Karpas-422 (cell line): ENCODE measurements around the gene CIB2. TPM values are rescaled to one million over a fixed set of nuclear protein-coding genes. Genes with fewer than 3 reads are reported as not detected.
A peak's percentile ranks its signal among the peaks of the same experiment; 100 is the strongest.

Experiments used
- DNase-seq: peaks from one replicate; pipeline ENCODE4 v3.0.0-alpha.2; 2015
- H2AFZ ChIP-seq: fragments of 200-600 bp; sonication (generic); 2 replicates; pipeline ENCODE4 v1.6.1; 2014; ENCODE audit warnings: antibody characterized with exemption, low read length, mixed read lengths
- H3K27ac ChIP-seq: fragments of 200-600 bp; sonication (generic); 2 replicates; pipeline ENCODE4 v1.5.1; 2014; ENCODE audit warnings: mild to moderate bottlenecking, low read length, moderate library complexity
- H3K27me3 ChIP-seq: fragments of 200-600 bp; sonication (generic); 2 replicates; pipeline ENCODE4 v1.6.1; 2014; ENCODE audit warnings: low read length, mixed read lengths
- H3K36me3 ChIP-seq: fragments of 200-600 bp; sonication (generic); 2 replicates; pipeline ENCODE4 v1.6.1; 2014; ENCODE audit warnings: low read length, mixed read lengths; ENCODE audit not compliant: insufficient read depth
- H3K4me1 ChIP-seq: fragments of 200-600 bp; sonication (generic); 2 replicates; pipeline ENCODE4 v1.6.1; 2014; ENCODE audit warnings: mild to moderate bottlenecking, low read length, mixed read lengths
- H3K4me2 ChIP-seq: fragments of 200-600 bp; sonication (generic); 2 replicates; pipeline ENCODE4 v1.6.1; 2014; ENCODE audit warnings: low read length, low read depth, mild to moderate bottlenecking; ENCODE audit not compliant: poor library complexity, severe bottlenecking
- H3K4me3 ChIP-seq: fragments of 200-600 bp; sonication (generic); 2 replicates; pipeline ENCODE4 v1.5.1; 2014; ENCODE audit warnings: mild to moderate bottlenecking, antibody characterized with exemption, low read length, mixed read lengths
- H3K79me2 ChIP-seq: fragments of 200-600 bp; sonication (generic); 2 replicates; pipeline ENCODE4 v1.6.1; 2014; ENCODE audit warnings: mild to moderate bottlenecking, low read length, mixed read lengths
- H3K9ac ChIP-seq: fragments of 200-600 bp; sonication (generic); 2 replicates; pipeline ENCODE4 v1.6.0; 2014; ENCODE audit warnings: low read length
- H3K9me2 ChIP-seq: fragments of 200-600 bp; sonication (generic), shearing (Covaris generic); replicated peaks from 2 replicates; pipeline ENCODE4 v1.6.0; 2014; ENCODE audit warnings: mild to moderate bottlenecking, low read length, moderate library complexity; ENCODE audit not compliant: insufficient read depth
- H3K9me3 ChIP-seq: fragments of 300-700, 200-600 bp; sonication (generic); 2 replicates; pipeline ENCODE4 v1.6.1; 2014; ENCODE audit warnings: low read length, mixed read lengths
- H4K20me1 ChIP-seq: fragments of 200-600 bp; sonication (generic); 2 replicates; pipeline ENCODE4 v1.6.1; 2014; ENCODE audit warnings: mild to moderate bottlenecking, antibody characterized with exemption, low read length, low read depth; ENCODE audit not compliant: insufficient read depth
- total RNA-seq: library from RNA; depleted of rRNA; stranded (reverse); fragments of >200 nt; shearing (Covaris generic); gene quantifications from 2 replicates; pipeline ENCODE4 v1.2.3, GENCODE V29; 2014; ENCODE audit warnings: low replicate concordance

CIB2 gene
- total RNA-seq, 1 experiment from 2014 or later, result 1.1 TPM

GRCh38 chr15:78073046-78073787, 58.0 kb downstream of the CIB2 start:
- Histone ChIP-seq H3K9me2 (no peaks in the 10 kb centered on the region), H3K4me3 (no peak overlapping the region), H3K27me3 (no peaks in the 10 kb centered on the region), H2AFZ (no peak overlapping the region), H4K20me1 (peaks cover 3% of the 10 kb centered on the region; the same call in 1 of the 2 replicates), H3K9me3 (no peaks in the 10 kb centered on the region), H3K4me2 (no peak overlapping the region), H3K27ac (0 out of 2 replicates have a peak overlapping the region, but pooled peaks have one; percentile 22), H3K36me3 (no peaks in the 10 kb centered on the region), H3K9ac (no peak overlapping the region), H3K4me1 (peaks cover 65% of the 10 kb centered on the region), H3K79me2 (peaks cover 77% of the 10 kb centered on the region)
- no peak for DNase-seq

- H3K4me2 ChIP-seq, result peak overlapping the region; percentile 24
- H3K79me2 ChIP-seq, result peaks cover 87% of the 10 kb centered on the region
- H3K4me1 ChIP-seq, result peaks cover 68% of the 10 kb centered on the region
- peaks cover 3% of the 10 kb centered on the region; the same call in 1 of the 2 replicates for H4K20me1 ChIP-seq
- no peak overlapping the region for H3K4me3 ChIP-seq
- peak overlapping the region; percentile 57; the same call in 1 of the 2 replicates for H3K27ac ChIP-seq
- no peaks in the 10 kb centered on the region for H3K9me3 ChIP-seq
- no peak for DNase-seq
- no peaks in the 10 kb centered on the region for H3K9me2 ChIP-seq
- H3K36me3 ChIP-seq, result no peaks in the 10 kb centered on the region
- H2AFZ ChIP-seq, result no peak overlapping the region
- no peak overlapping the region for H3K9ac ChIP-seq
- H3K27me3 ChIP-seq, result no peaks in the 10 kb centered on the region
Measured at GRCh38 chr15:78072080-78072892, 59.0 kb downstream of the CIB2 start.

- H3K27me3 ChIP-seq, result no peaks in the 10 kb centered on the region
- peak overlapping the region; percentile 57; the same call in 1 of the 2 replicates for H3K27ac ChIP-seq
- H3K79me2 ChIP-seq, result peaks cover 87% of the 10 kb centered on the region
- H3K9me2 ChIP-seq, result no peaks in the 10 kb centered on the region
- H3K4me1 ChIP-seq, result peaks cover 71% of the 10 kb centered on the region
- H3K4me2 ChIP-seq, result no peak overlapping the region
- no peaks in the 10 kb centered on the region for H3K9me3 ChIP-seq
- H2AFZ ChIP-seq, result no peak overlapping the region
- no peaks in the 10 kb centered on the region for H3K36me3 ChIP-seq
- no peak overlapping the region for H3K9ac ChIP-seq
- no peak for DNase-seq
- H3K4me3 ChIP-seq, result no peak overlapping the region
- H4K20me1 ChIP-seq, result peaks cover 3% of the 10 kb centered on the region; the same call in 1 of the 2 replicates
Measured at GRCh38 chr15:78071383-78071782, 59.9 kb downstream of the CIB2 start.

GRCh38 chr15:78070049-78070700, 61.1 kb downstream of the CIB2 start:
- H3K9me2 ChIP-seq, result no peaks in the 10 kb centered on the region
- peak overlapping the region; percentile 94 for H3K27ac ChIP-seq
- H3K4me2 ChIP-seq, result peak overlapping the region; percentile 77
- peaks cover 76% of the 10 kb centered on the region for H3K4me1 ChIP-seq
- H3K9me3 ChIP-seq, result no peaks in the 10 kb centered on the region
- H3K27me3 ChIP-seq, result no peaks in the 10 kb centered on the region
- H3K36me3 ChIP-seq, result no peaks in the 10 kb centered on the region
- peak overlapping the region; percentile 66 for H3K9ac ChIP-seq
- peak overlapping the region; percentile 49; the same call in 1 of the 2 replicates for H3K4me3 ChIP-seq
- H4K20me1 ChIP-seq, result peaks cover 3% of the 10 kb centered on the region; the same call in 1 of the 2 replicates
- H2AFZ ChIP-seq, result no peak overlapping the region
- peak; percentile 60 for DNase-seq
- peaks cover 85% of the 10 kb centered on the region for H3K79me2 ChIP-seq

DNA sequence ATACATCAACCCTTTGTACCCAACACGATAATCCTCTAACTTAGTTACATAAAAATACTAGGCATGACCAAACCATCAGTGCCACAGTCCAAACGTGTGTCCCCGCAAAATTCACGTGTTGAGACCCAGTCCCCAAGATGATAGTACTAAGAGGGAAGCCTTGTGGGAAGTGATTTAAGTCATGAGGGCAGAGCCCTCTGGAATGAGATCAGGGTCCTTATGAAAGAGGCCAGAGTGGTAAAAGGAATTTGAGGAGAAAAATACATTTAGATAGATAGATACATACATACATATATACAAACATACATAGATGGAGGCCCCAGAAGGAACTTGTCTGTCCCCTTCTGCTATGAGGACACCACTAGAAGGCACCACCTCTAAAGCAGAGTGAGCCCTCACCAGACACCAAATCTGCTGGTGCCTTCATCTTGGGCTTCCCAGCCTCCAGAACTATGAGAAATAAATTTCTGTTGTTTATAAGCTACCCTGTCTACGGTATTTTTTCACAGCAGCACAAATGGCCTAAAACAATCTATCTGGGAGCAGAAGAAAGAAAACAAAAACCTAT, 61.7 kb downstream of the CIB2 start:
- Histone ChIP-seq H2AFZ (no peak overlapping the region), H3K4me1 (peaks cover 82% of the 10 kb centered on the region), H3K36me3 (no peaks in the 10 kb centered on the region), H3K27me3 (no peaks in the 10 kb centered on the region), H4K20me1 (peaks cover 3% of the 10 kb centered on the region; the same call in 1 of the 2 replicates), H3K4me3 (peak overlapping the region; percentile 49; the same call in 1 of the 2 replicates), H3K9ac (peak overlapping the region; percentile 66), H3K4me2 (peak overlapping the region; percentile 77), H3K9me3 (no peaks in the 10 kb centered on the region), H3K9me2 (no peaks in the 10 kb centered on the region), H3K27ac (peak overlapping the region; percentile 94), H3K79me2 (peaks cover 87% of the 10 kb centered on the region)
- no peak for DNase-seq

DNA sequence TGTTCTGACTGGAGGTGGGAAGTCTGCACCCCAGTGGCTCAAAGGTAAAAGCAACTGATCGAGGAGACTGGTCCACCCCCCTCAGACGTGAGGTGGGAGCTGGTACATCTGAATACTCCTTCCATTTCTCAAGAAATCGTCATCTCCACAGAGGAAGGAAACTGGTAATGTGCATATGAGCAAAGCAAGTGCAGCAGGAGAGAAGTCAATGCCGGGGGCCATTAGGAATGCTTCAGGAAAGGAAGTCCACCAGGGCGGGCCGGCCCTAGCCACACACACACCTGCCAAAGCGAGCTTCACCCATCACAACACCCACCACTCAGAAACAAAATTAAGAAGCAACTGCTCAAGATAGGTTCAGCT, 62.2 kb downstream of the CIB2 start:
- H2AFZ ChIP-seq, result no peak overlapping the region
- H3K27ac ChIP-seq, result peak overlapping the region; percentile 94
- H3K79me2 ChIP-seq, result peaks cover 88% of the 10 kb centered on the region
- H3K9me2 ChIP-seq, result no peaks in the 10 kb centered on the region
- peaks cover 3% of the 10 kb centered on the region; the same call in 1 of the 2 replicates for H4K20me1 ChIP-seq
- H3K4me2 ChIP-seq, result peak overlapping the region; percentile 77
- H3K9ac ChIP-seq, result peak overlapping the region; percentile 66
- no peaks in the 10 kb centered on the region for H3K27me3 ChIP-seq
- H3K36me3 ChIP-seq, result no peaks in the 10 kb centered on the region
- H3K4me3 ChIP-seq, result peak overlapping the region; percentile 49; the same call in 1 of the 2 replicates
- peaks cover 87% of the 10 kb centered on the region for H3K4me1 ChIP-seq
- DNase-seq, result no peak
- H3K9me3 ChIP-seq, result no peaks in the 10 kb centered on the region

DNA sequence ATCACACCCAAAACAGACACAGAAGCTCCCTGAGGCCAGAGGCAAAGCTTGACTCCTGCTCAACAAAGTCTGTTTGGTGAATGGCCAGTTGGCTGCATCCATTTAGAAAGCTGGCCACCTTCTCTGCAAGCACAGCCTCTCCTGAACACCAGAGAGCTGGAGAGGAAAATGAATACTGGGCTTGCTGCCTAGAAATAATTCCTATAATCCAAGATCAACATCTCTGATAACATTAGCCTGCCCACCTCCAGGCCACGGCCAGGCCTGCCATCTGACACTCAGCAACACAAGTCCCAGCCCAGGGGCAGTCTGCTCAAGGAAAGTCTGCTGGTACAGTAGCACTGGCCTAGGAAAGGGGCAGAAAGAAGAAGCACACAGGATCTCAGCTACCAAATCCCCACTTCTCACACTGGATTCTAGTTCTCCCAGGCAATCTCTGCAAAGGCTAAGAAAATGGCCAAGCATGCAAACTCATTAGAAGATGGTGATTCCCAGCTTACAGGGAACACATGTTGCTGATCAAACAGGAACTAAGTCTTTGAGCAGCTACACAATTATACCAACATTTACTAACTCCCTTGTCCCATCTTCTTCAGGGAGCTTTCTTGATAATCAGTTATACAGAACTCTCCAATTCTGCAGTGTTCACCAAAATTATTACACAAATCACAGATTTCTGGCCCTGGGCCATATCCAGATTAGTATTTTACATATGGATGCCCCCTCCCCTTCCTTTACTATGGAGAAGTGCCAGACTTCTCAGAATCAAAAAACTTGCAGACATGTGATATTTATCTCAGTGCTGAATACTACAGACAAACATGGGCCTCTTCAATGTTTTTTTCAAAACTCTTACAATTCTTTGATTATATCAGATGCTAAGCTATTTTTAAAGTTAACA, 63.7 kb downstream of the CIB2 start:
- peaks cover 97% of the 10 kb centered on the region for H3K4me1 ChIP-seq
- H3K79me2 ChIP-seq, result peaks cover 96% of the 10 kb centered on the region
- peak overlapping the region; percentile 66 for H3K9ac ChIP-seq
- peak overlapping the region; percentile 49; the same call in 1 of the 2 replicates for H3K4me3 ChIP-seq
- no peaks in the 10 kb centered on the region for H3K9me2 ChIP-seq
- H3K4me2 ChIP-seq, result peak overlapping the region; percentile 77
- H3K36me3 ChIP-seq, result no peaks in the 10 kb centered on the region
- no peaks in the 10 kb centered on the region for H3K27me3 ChIP-seq
- H3K9me3 ChIP-seq, result no peaks in the 10 kb centered on the region
- H3K27ac ChIP-seq, result peak overlapping the region; percentile 94
- H2AFZ ChIP-seq, result no peak overlapping the region
- H4K20me1 ChIP-seq, result peaks cover 3% of the 10 kb centered on the region; the same call in 1 of the 2 replicates
- DNase-seq, result peak; percentile 58
